Stimulated activated CD4-positive, alpha-beta T cell treated with anti-CD3 and anti-CD28 coated beads, Interleukin-1b, Interleukin-23, amount 100 ng/mL, for 1 hour (primary cell): ENCODE results near the gene GCH1.
"Not testable (repeated sequence)": the region's sequence is repeated elsewhere in the genome, so short reads cannot be mapped to it uniquely, and the experiment has no call there.

Experiments used
- DNase-seq, 2 donors: peaks; one replicate each; pipeline ENCODE4 v3.0.0-alpha.2; 2020; ENCODE audit warnings: low read depth in 2 of 2

Gene GCH1

GRCh38 chr14:54801482-54801881, 101.1 kb downstream of the GCH1 start:
- not testable (repeated sequence) for DNase-seq

- no peak for DNase-seq
These were observed 104.0 kb downstream of the GCH1 start for GRCh38 chr14:54798465-54799124.

- DNase-seq: no peak
These were observed 104.6 kb downstream of the GCH1 start for GRCh38 chr14:54797986-54798385.

DNA sequence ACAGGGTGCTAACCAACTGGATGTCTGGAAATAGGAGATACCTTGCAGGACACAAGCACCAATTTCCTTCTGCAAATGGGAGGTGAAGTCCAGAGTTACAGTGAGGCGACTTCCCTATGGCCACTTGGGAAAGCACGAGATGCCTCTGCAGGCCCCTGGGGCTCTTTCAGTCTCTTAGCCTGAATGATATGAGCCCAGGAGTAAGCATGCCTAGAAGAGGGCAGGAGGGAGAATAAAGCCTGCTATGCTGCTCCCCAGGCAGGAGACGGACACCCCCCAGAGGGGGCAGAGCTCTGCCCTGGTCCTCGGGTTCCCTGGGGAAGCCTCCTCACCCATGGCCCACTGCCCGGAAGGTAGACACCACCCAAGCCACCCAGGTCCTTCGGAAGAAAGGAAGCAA, 105.1 kb downstream of the GCH1 start:
- DNase-seq: no peak

DNA sequence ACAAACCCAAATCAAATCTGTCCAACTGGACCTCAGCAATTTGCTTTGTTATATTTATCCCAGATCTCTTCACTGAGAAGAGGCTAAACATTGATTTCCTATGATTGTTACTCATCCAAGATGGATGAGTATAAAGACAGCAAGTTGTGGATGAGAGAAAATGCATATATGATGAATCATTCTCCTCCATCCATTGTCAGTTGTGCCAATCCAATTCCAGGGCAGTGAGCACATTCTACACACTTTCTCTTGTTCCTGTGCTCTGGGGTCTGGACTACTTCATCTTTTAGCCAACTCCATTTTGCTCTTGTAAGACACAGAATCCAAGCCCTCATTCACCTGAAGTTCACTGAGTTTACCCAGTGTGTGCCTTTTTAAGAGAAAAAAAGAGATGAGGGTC, 105.7 kb downstream of the GCH1 start:
- DNase-seq: no peak

- no peak for DNase-seq
These were observed 107.8 kb downstream of the GCH1 start for GRCh38 chr14:54794796-54795195.

- no peak for DNase-seq
These were observed 108.5 kb downstream of the GCH1 start for GRCh38 chr14:54794159-54794558.

- DNase-seq: no peak
These were observed 110.3 kb downstream of the GCH1 start for GRCh38 chr14:54792288-54792687.
